ENCODE measurements around the gene EXOC6. TPM values are rescaled to one million over a fixed set of nuclear protein-coding genes. Genes with fewer than 3 reads are reported as not detected.

EXOC6 gene
- total and polyA plus RNA-seq, 10 of the 15 experiments (the other 5 are each of a cell fraction or from before 2014, with no cell fraction given): 7.6 to 53.8 (median 13.3) TPM

DNA sequence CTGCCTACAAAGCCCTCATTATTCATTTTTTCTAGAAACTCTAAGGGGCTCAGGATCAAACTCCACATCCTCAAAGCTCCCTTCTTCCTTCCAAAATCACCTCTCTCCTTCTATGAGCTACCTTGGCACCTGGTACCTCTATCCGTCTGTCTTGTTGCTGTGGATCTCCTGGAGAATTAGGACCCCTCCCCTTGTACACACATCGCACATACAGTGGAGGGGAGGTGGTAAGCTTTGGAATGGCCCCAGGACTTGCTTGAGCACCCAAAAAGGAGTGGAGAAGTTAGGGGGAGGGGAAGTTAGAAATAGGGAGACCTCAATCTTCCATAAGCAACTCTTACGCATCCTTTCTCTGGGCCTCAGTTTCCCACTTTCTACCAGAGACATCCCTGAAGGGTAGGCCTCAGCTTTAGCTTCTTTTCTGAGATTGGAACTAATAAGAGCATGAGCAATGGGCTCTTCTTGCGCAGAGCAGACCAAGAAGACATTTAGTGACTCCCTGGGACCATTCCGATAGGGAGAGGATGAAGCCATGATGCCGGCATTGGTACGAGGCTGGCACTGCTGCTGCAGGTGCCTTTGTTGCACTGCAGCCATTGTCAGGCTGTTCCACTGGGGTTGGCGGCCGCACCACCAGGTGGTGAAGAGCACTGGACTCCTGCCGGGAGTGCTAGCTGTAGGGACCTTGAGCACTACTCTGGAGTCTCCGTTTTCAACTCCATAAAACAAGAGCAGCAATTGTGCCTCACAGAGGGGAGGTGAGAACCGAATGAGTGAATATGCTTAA lies 216.7 kb downstream of the EXOC6 start:
- CTCF ChIA-PET: interaction anchor here (0.7 to 0.8 kb wide), 2 partner anchors 13 to 100 kb away, joined by 3 read pairs; no protein-coding TSS in a partner anchor
- POLR2A ChIA-PET: no interaction called here
- H3K36me3 ChIP-seq (ENCODE audit: control insufficient read depth in 2 of 2, insufficient read depth in 2 of 2, low read length in 1 of 2): no peaks in the 10 kb centered on the region
- in situ Hi-C loops (cut with MboI): no loop called here
- no peak overlapping the region for H3K4me3 ChIP-seq
- no peak for DNase-seq (ENCODE audit: low read depth, low spot score)
- H3K9me3 ChIP-seq (replicated peaks; ENCODE audit: control insufficient read depth, insufficient read depth, low read length): no peaks in the 10 kb centered on the region
- RAD21 ChIA-PET (ENCODE audit: unreplicated experiment): interaction anchor here (1.0 kb wide), 1 partner anchor 178 kb away, joined by 3 read pairs; no protein-coding TSS in a partner anchor
- H3K9ac ChIP-seq (ENCODE audit: control insufficient read depth, insufficient read depth, low read length): no peak overlapping the region
- no peak overlapping the region for H3K27ac ChIP-seq (ENCODE audit: control insufficient read depth, insufficient read depth)
- SMC1A ChIA-PET (ENCODE audit: uncharacterized antibody, unreplicated experiment): no interaction called here
- H3K4me2 ChIP-seq (ENCODE audit: control insufficient read depth, insufficient read depth): no peak overlapping the region
- no peak for ATAC-seq
- no peaks in the 10 kb centered on the region for H3K4me1 ChIP-seq (ENCODE audit: control insufficient read depth, insufficient read depth, low read length)
- H3K27me3 ChIP-seq (replicated peaks in 1 of 2; ENCODE audit: control insufficient read depth in 2 of 2, insufficient read depth in 2 of 2, low read length in 1 of 2): peaks cover 8 to 32% of the 10 kb centered on the region in 2 experiments
- BruUV-seq (replicated peaks): no TSS peak
- H4K20me1 ChIP-seq (ENCODE audit: control insufficient read depth, insufficient read depth): no peaks in the 10 kb centered on the region
- H3K79me2 ChIP-seq (ENCODE audit: control insufficient read depth, insufficient read depth, low read length): no peaks in the 10 kb centered on the region
- intact Hi-C loops (cut with micrococcal nuclease; ENCODE audit: unreplicated experiment): no loop called here
- TF ChIP-seq ATF7 (IDR thresholded peaks at IDR 0.05; ENCODE audit: low read depth) (no peak), SP1 (IDR thresholded peaks at IDR 0.05; ENCODE audit: low read depth, low read length) (no peak), SPI1 (IDR thresholded peaks at IDR 0.05; ENCODE audit: borderline replicate concordance, insufficient read depth, low read depth, low read length) (no peak), FOXM1 (IDR thresholded peaks at IDR 0.05; ENCODE audit: low read depth, low read length) (no peak), ETV6 (conservative IDR thresholded peaks at IDR 0.05 in 1 of 2, IDR thresholded peaks at IDR 0.05 in 1 of 2; ENCODE audit: borderline replicate concordance in 1 of 2, low read depth in 1 of 2) (no peak), BACH1 (IDR thresholded peaks at IDR 0.05; ENCODE audit: borderline replicate concordance) (no peak), SUZ12 (IDR thresholded peaks at IDR 0.05; ENCODE audit: unreplicated experiment) (no peak), MTA3 (IDR thresholded peaks at IDR 0.05; ENCODE audit: borderline replicate concordance, low read length) (no peak), TCF3 (IDR thresholded peaks at IDR 0.05; ENCODE audit: borderline replicate concordance, insufficient read depth, low read depth, low read length) (no peak), CREB1 (IDR thresholded peaks at IDR 0.05; ENCODE audit: low read depth) (no peak)
- TF ChIP-seq, protein P1, sequence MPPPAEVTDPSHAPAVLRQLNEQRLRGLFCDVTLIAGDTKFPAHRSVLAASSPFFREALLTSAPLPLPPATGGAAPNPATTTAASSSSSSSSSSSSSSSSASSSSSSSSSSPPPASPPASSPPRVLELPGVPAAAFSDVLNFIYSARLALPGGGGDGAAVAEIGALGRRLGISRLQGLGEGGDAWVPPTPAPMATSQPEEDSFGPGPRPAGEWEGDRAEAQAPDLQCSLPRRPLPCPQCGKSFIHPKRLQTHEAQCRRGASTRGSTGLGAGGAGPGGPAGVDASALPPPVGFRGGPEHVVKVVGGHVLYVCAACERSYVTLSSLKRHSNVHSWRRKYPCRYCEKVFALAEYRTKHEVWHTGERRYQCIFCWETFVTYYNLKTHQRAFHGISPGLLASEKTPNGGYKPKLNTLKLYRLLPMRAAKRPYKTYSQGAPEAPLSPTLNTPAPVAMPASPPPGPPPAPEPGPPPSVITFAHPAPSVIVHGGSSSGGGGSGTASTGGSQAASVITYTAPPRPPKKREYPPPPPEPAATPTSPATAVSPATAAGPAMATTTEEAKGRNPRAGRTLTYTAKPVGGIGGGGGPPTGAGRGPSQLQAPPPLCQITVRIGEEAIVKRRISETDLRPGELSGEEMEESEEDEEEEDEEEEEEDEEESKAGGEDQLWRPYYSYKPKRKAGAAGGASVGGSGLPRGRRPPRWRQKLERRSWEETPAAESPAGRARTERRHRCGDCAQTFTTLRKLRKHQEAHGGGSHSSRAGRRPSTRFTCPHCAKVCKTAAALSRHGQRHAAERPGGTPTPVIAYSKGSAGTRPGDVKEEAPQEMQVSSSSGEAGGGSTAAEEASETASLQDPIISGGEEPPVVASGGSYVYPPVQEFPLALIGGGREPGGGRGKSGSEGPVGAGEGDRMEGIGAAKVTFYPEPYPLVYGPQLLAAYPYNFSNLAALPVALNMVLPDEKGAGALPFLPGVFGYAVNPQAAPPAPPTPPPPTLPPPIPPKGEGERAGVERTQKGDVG (CRISPR knock-in tag; IDR thresholded peaks at IDR 0.05): no peak
- TF ChIP-seq, protein P2, sequence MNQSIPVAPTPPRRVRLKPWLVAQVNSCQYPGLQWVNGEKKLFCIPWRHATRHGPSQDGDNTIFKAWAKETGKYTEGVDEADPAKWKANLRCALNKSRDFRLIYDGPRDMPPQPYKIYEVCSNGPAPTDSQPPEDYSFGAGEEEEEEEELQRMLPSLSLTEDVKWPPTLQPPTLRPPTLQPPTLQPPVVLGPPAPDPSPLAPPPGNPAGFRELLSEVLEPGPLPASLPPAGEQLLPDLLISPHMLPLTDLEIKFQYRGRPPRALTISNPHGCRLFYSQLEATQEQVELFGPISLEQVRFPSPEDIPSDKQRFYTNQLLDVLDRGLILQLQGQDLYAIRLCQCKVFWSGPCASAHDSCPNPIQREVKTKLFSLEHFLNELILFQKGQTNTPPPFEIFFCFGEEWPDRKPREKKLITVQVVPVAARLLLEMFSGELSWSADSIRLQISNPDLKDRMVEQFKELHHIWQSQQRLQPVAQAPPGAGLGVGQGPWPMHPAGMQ (IDR thresholded peaks at IDR 0.05; ENCODE audit: borderline replicate concordance): no peak
- TF ChIP-seq, protein P3, sequence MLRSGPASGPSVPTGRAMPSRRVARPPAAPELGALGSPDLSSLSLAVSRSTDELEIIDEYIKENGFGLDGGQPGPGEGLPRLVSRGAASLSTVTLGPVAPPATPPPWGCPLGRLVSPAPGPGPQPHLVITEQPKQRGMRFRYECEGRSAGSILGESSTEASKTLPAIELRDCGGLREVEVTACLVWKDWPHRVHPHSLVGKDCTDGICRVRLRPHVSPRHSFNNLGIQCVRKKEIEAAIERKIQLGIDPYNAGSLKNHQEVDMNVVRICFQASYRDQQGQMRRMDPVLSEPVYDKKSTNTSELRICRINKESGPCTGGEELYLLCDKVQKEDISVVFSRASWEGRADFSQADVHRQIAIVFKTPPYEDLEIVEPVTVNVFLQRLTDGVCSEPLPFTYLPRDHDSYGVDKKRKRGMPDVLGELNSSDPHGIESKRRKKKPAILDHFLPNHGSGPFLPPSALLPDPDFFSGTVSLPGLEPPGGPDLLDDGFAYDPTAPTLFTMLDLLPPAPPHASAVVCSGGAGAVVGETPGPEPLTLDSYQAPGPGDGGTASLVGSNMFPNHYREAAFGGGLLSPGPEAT (IDR thresholded peaks at IDR 0.05; ENCODE audit: low read depth): no peak
- TF ChIP-seq, protein P4, sequence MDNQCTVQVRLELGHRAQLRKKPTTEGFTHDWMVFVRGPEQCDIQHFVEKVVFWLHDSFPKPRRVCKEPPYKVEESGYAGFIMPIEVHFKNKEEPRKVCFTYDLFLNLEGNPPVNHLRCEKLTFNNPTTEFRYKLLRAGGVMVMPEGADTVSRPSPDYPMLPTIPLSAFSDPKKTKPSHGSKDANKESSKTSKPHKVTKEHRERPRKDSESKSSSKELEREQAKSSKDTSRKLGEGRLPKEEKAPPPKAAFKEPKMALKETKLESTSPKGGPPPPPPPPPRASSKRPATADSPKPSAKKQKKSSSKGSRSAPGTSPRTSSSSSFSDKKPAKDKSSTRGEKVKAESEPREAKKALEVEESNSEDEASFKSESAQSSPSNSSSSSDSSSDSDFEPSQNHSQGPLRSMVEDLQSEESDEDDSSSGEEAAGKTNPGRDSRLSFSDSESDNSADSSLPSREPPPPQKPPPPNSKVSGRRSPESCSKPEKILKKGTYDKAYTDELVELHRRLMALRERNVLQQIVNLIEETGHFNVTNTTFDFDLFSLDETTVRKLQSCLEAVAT (IDR thresholded peaks at IDR 0.05): no peak
- H2AFZ ChIP-seq (ENCODE audit: control insufficient read depth, low read depth, low read length): no peak overlapping the region
- WGBS (ENCODE audit: insufficient coverage, insufficient replicate concordance, low lambda C conversion rate, missing lambda C conversion rate): 81% methylated on average over 12 of the region's 12 CpGs
- FAIRE-seq: no peak
